Vagina (tissue), 2 donors: Measurements from ENCODE around the gene PLD1.

ENCODE experiments used
- CTCF ChIP-seq, 3 experiments: fragments of 450-650 bp in 2 of 3; fragments of 200-600 bp in 1 of 3; sonication (generic) in 1 of 3; IDR thresholded peaks; one replicate each; pipeline ENCODE4 v1.5.1; 2017 to 2019; ENCODE audit warnings: antibody characterized with exemption in 3 of 3, mild to moderate bottlenecking in 2 of 3, moderate library complexity in 2 of 3
- POLR2A ChIP-seq, 2 donors: fragments of 450-650 bp; IDR thresholded peaks; one replicate each; pipeline ENCODE4 v1.6.1; 2017; ENCODE audit warnings: antibody characterized with exemption in 2 of 2, mild to moderate bottlenecking in 2 of 2, moderate library complexity in 2 of 2
- POLR2AphosphoS5 ChIP-seq, 2 donors: sonication (generic); formaldehyde crosslinking; IDR thresholded peaks; one replicate each; pipeline ENCODE4 v1.9.0; 2017; ENCODE audit warnings: antibody characterized with exemption in 2 of 2, mild to moderate bottlenecking in 2 of 2, low read depth in 1 of 2; ENCODE audit not compliant: insufficient read depth in 1 of 2

- TF ChIP-seq CTCF (IDR thresholded peaks at IDR 0.05) (no peak), POLR2AphosphoS5 (IDR thresholded peaks at IDR 0.05; ENCODE audit: insufficient read depth in 1 of 2, low read depth in 1 of 2) (no peak), POLR2A (IDR thresholded peaks at IDR 0.05) (no peak)
These were observed 195.0 kb downstream of the PLD1 start for GRCh38 chr3:171615281-171615680.
